GM12872 (cell line): ENCODE results near the gene SIRT7.
A peak's percentile ranks its signal among the peaks of the same experiment; 100 is the strongest.

Experiments
- TF ChIP-seq, protein P1 (sequence below): IDR thresholded peaks from 3 replicates; pipeline ENCODE4 v1.5.1; 2011; ENCODE audit warnings: low read depth, mild to moderate bottlenecking, low read length, moderate library complexity; ENCODE audit not compliant: insufficient read depth

SIRT7 gene

DNA sequence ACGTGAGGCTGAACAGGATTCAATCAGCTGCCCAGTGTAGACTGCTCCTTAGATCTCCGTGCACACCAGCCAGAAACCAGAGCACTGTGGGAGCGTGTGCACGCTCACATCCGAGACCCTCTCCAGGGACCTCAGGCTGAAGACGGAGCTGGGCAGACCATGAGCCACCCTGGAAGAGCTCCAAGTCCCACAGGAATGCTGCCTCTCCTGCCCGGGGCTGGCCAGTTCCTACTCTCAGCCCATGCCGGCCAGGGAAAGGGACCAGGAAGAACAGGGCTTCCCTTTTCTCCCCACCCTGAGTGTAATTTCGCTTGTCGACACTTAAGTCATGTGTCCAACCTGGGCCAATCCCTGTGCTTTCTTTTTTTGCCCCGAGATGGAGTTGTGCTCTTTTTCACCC, 33.5 kb downstream of the SIRT7 start:
- TF ChIP-seq, protein P1, sequence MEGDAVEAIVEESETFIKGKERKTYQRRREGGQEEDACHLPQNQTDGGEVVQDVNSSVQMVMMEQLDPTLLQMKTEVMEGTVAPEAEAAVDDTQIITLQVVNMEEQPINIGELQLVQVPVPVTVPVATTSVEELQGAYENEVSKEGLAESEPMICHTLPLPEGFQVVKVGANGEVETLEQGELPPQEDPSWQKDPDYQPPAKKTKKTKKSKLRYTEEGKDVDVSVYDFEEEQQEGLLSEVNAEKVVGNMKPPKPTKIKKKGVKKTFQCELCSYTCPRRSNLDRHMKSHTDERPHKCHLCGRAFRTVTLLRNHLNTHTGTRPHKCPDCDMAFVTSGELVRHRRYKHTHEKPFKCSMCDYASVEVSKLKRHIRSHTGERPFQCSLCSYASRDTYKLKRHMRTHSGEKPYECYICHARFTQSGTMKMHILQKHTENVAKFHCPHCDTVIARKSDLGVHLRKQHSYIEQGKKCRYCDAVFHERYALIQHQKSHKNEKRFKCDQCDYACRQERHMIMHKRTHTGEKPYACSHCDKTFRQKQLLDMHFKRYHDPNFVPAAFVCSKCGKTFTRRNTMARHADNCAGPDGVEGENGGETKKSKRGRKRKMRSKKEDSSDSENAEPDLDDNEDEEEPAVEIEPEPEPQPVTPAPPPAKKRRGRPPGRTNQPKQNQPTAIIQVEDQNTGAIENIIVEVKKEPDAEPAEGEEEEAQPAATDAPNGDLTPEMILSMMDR = no peak

DNA sequence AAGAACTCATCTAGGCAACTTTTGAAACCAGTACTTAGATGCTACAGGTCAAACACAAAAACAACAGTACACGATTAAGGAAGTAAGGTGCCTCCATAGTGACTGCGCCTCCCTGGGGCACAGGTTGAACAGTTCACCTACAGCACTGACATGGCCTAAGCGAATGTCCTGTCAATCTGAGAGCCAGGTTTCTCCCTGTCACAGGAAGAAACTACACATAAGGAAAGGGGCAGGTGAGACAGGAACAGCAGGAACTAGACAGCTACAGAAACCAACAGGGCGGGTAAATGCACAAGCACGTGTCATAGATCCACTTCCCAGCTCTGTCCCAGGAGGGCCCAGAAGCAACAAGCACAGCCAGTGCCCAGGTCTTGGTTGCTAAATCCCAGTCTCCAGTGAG, 38.9 kb downstream of the SIRT7 start:
- TF ChIP-seq, protein P1 = no peak

DNA sequence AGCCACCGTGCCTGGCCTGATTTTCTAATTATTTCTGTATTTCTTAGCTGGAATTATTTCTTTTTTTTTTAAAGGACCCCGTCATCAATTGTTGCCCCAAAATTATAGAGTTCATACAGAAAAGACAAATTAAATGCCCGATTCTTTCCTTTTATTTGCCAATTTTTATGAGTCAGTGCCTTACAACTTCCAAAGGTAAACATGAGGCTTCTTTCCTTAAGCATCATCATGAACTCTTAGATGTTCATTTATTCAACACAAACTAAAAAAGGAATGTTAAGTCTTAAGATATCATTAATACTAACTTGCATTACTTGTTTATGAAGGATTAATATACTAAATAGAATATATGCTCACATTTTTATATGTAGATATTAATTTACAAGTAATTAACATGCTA, 39.7 kb downstream of the SIRT7 start:
- TF ChIP-seq, protein P1 = no peak

DNA sequence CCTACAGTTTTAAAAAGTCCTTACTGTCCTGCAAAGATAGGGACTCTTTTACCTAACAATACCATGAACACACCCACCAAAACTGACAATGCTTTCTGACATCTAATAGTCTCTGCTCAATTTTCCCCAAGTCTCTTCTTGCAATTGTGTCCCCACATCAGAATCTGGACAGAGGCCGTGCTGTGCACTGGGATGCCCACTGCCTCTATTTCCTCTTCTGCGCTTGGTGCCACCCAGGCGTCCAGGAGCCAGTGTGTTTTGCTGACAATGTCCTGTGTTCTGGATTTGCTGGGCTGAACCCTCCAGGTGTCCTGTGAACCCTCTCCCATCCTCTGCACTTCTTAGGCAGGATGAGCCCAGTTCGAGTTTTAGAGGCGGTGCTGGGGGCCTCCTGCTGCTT, 40.4 kb downstream of the SIRT7 start:
- TF ChIP-seq, protein P1 = no peak

DNA sequence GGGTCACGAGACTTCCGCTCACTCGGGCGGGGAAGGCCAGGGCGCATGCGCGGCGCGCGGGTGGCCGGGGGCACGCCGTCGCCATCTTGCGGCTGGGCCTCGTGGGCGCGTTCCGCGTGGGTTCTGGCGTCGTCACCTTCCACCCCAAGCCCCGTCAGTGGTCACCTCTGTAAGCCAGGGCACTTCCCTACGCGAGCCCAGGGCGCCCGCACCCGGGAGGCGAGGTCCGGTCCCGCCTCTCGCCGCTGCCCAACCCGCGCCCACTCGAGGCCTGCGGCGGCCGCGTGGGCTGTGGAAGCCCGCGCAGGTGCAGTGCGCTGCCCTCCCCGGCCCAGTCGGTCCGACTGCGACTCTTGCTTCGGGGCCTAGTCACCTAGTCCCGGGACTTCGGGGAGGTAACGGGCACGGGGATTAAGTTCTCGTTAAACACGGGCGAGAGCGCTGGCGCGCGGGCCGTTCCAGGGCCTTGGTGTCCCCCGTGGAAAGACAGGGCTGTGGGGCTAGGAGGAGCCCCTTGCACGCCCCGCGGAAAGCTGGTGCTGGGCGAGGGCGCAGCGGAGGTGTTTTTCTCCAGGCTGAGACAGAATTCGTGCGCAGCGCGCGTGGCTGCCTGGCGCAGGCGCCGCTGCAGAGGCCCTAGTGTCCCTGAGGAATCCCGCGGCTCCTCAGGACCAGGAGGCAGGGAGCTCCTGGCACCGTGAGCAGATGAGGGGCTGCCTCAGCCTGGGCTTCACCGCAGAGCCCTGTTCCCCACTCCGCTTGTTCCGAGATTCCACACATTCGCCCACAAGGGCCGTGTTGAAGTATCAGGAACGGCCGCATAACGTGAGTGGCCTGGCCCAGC, 46.4 kb downstream of the SIRT7 start:
- TF ChIP-seq, protein P1 = peak; percentile 40; the same call in 2 of the 3 replicates

DNA sequence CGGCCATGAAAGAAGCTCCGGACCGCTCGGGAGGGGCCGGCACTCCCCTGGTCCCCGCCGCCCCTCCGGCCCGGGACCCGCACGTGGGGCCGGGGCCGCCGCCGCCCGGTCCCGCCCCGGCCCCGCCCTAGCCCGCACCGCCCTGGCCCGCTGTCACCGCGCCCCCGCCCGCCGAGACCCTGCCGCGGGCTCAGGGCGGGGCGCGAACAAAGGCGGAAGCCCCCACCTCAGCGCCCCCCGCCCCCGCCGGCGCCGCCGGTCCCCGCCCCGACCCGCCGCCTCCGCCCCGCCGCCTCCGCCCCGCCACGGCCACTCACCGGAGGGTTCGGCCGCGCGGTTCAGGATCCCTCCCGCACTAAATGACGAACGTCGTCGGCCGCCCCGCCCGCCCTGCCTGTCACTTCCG, 47.0 kb downstream of the SIRT7 start, which contains the start of gene ARHGDIA:
Gene ARHGDIA (minus strand): TSS at position 357 of the 406 bp plus-strand sequence. CDS start 1,407 bp downstream, outside the sequence.
- TF ChIP-seq, protein P1 = no peak

DNA sequence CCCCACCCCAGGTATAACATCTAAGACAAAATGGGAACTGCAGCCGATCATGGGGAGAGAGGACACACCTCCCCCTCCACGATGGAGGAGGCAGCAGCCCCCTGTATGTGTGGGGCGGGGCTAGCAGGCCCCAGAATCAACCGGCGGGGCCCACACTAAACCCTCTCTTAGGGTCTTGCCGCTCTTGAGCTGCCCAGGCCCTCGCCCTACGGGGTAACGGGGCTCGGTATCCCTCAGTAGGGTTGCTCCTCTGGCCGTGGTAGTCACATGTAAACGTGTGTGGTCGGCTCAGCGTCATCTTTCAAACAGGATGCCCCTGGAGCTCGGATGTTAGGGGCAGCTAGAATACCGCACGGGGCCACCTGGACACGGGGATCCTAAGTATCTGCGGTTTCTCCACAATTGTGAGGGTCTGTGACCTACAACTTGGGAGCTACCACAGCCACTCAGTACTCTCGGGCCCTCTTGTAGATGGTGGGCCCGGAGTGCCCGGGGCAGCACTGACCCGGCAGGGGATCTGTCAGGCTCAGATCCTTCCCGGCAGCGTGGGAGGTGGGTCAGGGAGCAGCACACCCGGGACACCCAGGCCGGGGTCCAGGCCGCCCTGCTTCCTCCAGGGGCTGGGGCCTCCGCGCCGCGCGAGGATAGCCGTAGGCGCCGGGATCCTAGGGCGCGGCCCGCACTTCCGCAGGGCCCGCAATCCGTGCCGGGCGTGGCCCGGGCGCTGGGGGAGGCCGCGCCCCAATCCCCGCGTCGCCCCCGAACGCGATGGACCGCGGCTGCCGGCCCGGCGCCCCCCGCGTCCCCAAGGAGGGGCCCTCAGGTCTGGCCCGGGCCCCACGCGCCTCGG, 47.6 kb downstream of the SIRT7 start:
- TF ChIP-seq, protein P1 = no peak
